Upper lobe of right lung (tissue), 1 donor: ENCODE data around the gene SEC16A. TPM values are rescaled to one million over a fixed set of nuclear protein-coding genes. Genes with fewer than 3 reads are reported as not detected.

Experiments used
- ATAC-seq: fragments of 200-7000 bp; cut with Tn5 transposase; one replicate; pipeline ENCODE4 v1.9.1; 2020; ENCODE audit warnings: mild to moderate bottlenecking, moderate library complexity
- DNase-seq: peaks from one replicate; pipeline ENCODE4 v3.0.0-alpha.2; 2020
- H3K27ac ChIP-seq: fragments of 200-600 bp; one replicate; pipeline ENCODE4 v1.8.0; 2022
- H3K27me3 ChIP-seq: fragments of 200-600 bp; one replicate; pipeline ENCODE4 v1.8.0; 2022; ENCODE audit warnings: mild to moderate bottlenecking
- H3K36me3 ChIP-seq: fragments of 200-600 bp; one replicate; pipeline ENCODE4 v1.8.0; 2022
- H3K4me1 ChIP-seq: fragments of 200-600 bp; one replicate; pipeline ENCODE4 v1.8.0; 2022
- H3K4me3 ChIP-seq: fragments of 200-600 bp; one replicate; pipeline ENCODE4 v1.8.0; 2022; ENCODE audit warnings: mild to moderate bottlenecking
- H3K9me3 ChIP-seq: fragments of 200-600 bp; one replicate; pipeline ENCODE4 v1.8.0; 2022
- CTCF ChIP-seq: fragments of 200-600 bp; IDR thresholded peaks from one replicate; pipeline ENCODE4 v1.8.0; 2022; ENCODE audit warnings: antibody characterized with exemption
- intact Hi-C: fragments of 100-400 bp; cut with DNase I; formaldehyde crosslinking; loops from one replicate; pipeline ENCODE4 v1.11.0; 2022
- total RNA-seq: library from RNA; stranded (reverse); fragmentation: NEBNext Ultra II Directional; extraction: Animal tissue kit (Norgen Biotek cat#: 25700); gene quantifications from one replicate; pipeline ENCODE4 v1.2.1, GENCODE V29; 2021
- donor health status: DM: no; HTN: yes; CAD: no; lungs with severe emphysema.

Gene SEC16A
- total RNA-seq, 1 donor from 2014 or later, result 63.7 TPM

DNA sequence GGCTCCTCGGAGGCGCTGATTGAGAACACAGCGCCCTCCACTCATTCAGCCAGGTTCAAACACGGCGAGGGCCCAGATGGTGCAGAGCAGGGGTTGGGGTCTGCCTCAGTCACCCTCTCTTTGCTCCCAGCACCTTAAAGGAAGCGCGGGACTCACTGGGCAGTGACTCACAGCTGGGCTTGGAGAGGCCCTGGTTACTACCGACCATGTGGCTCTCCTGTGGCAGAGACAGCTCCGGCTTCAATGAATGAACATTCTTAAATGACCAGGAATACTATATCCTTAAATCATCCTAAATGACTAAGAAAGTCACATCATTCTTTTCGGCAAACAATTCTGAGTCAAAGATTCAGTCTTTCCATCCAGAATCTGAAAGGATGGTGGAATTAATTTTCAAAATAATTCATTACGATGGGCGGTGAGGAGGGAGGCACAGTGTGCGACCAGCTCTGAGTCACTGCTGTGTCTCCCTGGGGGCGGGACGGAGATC is 41.6 kb downstream of the SEC16A start:
- H3K4me3 ChIP-seq, result no peak overlapping the region
- peaks cover 21% of the 10 kb centered on the region for H3K4me1 ChIP-seq
- no peak for TF ChIP-seq CTCF
- H3K36me3 ChIP-seq, result peaks cover 60% of the 10 kb centered on the region
- intact Hi-C loops, result no loop called here
- DNase-seq (no peak), ATAC-seq (no peak)
- H3K9me3 ChIP-seq, result no peaks in the 10 kb centered on the region
- H3K27me3 ChIP-seq, result no peaks in the 10 kb centered on the region
- H3K27ac ChIP-seq, result no peak overlapping the region

DNA sequence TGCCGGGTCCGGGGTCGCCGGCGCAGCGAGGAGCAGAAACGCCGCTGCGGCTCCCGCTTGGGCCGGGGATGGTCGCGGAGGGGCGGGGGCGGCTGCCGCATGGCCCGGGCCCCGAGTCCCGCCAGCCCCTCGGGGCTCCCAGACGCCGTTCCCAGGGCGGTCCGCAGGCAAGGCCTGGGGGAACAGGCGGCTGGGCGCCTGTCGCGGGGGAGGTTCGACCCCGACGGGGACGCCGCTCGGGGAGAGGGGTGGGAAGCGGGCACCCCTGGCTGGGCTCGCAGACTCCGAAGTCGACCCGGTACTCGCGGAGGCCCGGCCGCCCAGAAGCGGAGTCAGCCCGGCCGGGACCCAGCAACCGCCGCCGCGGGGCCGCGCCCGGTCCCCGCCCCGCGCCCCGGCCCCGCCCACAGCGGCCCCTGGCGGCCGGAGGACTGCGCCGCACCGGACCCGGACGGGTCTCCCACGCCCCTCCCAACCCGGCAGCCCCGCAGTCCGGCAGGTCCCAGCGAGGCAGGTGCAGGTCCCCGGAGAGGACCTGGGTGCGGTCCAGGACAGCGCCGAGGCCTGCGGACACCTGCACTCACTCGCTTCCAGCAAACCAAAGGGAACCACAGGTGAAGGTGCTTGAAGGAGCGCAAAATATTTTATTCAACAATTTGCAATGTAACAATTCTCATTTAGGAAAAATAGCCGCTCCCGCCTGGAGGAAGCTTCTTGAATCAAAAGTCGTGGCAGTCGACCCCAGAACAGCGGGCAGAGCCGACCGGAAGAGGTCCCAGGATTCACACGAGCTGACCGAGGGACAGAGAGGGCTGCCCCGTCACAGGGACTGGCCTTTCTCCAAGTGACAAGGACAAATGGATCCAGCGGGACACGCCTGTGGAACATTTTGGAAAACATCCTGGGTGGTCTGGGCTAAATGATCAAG is 43.1 kb downstream of the SEC16A start, which contains the start of gene INPP5E:
Gene INPP5E, minus strand, starts transcription at position 365 of the 928 bp plus-strand sequence. CDS start 426 bp downstream, outside the sequence.
- Histone ChIP-seq H3K4me1 (peaks cover 21% of the 10 kb centered on the region), H3K4me3 (peak within 1 kb of the TSS; percentile 69), H3K9me3 (no peaks in the 10 kb centered on the region), H3K27ac (peak within 1 kb of the TSS; percentile 70), H3K36me3 (peaks cover 45% of the 10 kb centered on the region), H3K27me3 (no peaks in the 10 kb centered on the region)
- ATAC-seq (peak; percentile 95), DNase-seq (peak; percentile 89)
- peak; percentile 57 for TF ChIP-seq CTCF
- intact Hi-C loops, result no loop called here

- DNase-seq, result peak; percentile 77
- Histone ChIP-seq H3K4me3 (peak overlapping the region; percentile 69), H3K4me1 (peaks cover 21% of the 10 kb centered on the region), H3K9me3 (no peaks in the 10 kb centered on the region), H3K27ac (peak overlapping the region; percentile 70), H3K27me3 (no peaks in the 10 kb centered on the region), H3K36me3 (peaks cover 36% of the 10 kb centered on the region)
- no peak for TF ChIP-seq CTCF
- ATAC-seq, result peak; percentile 35
- intact Hi-C loops, result no loop called here
Measured at GRCh38 chr9:136438548-136439480, 44.0 kb downstream of the SEC16A start.

GRCh38 chr9:136437839-136438547 is 44.8 kb downstream of the SEC16A start:
- no peak for DNase-seq
- no peak for TF ChIP-seq CTCF
- Histone ChIP-seq H3K9me3 (no peaks in the 10 kb centered on the region), H3K36me3 (peaks cover 28% of the 10 kb centered on the region), H3K27ac (no peak overlapping the region), H3K4me3 (peak overlapping the region; percentile 69), H3K4me1 (peaks cover 21% of the 10 kb centered on the region), H3K27me3 (no peaks in the 10 kb centered on the region)
- intact Hi-C loops, result no loop called here
- no peak for ATAC-seq

- ATAC-seq, result no peak
- Histone ChIP-seq H3K36me3 (peaks cover 25% of the 10 kb centered on the region), H3K27me3 (no peaks in the 10 kb centered on the region), H3K27ac (no peak overlapping the region), H3K4me3 (peak overlapping the region; percentile 69), H3K9me3 (no peaks in the 10 kb centered on the region), H3K4me1 (peaks cover 21% of the 10 kb centered on the region)
- TF ChIP-seq CTCF, result no peak
- DNase-seq, result no peak
- intact Hi-C loops, result no loop called here
Measured at GRCh38 chr9:136437430-136437829, 45.4 kb downstream of the SEC16A start.
